ENCODE measurements around the gene TIE1. TPM values are rescaled to one million over a fixed set of nuclear protein-coding genes. Genes with fewer than 3 reads are reported as not detected.

The TIE1 gene
- total RNA-seq, 1 donor from 2014 or later, result 0.21 TPM

GRCh38 chr1:43370564-43370963 is 69.8 kb downstream of the TIE1 start:
- Mint-ChIP-seq H3K4me1 (peaks cover 14% of the 10 kb centered on the region), H3K4me3 (no peak overlapping the region), H3K9me3 (no peaks in the 10 kb centered on the region), H3K27me3 (ENCODE audit: insufficient read depth, low read depth) (peaks cover 1% of the 10 kb centered on the region), H3K36me3 (peaks cover 7% of the 10 kb centered on the region), H3K27ac (no peak overlapping the region)
- H3K36me3 ChIP-seq, result no peaks in the 10 kb centered on the region
- no peaks in the 10 kb centered on the region for H3K27me3 ChIP-seq
- H3K4me1 ChIP-seq, result peaks cover 22% of the 10 kb centered on the region
- H3K4me3 ChIP-seq, result no peak overlapping the region
- TF ChIP-seq, protein P1, sequence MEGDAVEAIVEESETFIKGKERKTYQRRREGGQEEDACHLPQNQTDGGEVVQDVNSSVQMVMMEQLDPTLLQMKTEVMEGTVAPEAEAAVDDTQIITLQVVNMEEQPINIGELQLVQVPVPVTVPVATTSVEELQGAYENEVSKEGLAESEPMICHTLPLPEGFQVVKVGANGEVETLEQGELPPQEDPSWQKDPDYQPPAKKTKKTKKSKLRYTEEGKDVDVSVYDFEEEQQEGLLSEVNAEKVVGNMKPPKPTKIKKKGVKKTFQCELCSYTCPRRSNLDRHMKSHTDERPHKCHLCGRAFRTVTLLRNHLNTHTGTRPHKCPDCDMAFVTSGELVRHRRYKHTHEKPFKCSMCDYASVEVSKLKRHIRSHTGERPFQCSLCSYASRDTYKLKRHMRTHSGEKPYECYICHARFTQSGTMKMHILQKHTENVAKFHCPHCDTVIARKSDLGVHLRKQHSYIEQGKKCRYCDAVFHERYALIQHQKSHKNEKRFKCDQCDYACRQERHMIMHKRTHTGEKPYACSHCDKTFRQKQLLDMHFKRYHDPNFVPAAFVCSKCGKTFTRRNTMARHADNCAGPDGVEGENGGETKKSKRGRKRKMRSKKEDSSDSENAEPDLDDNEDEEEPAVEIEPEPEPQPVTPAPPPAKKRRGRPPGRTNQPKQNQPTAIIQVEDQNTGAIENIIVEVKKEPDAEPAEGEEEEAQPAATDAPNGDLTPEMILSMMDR (IDR thresholded peaks at IDR 0.05), result no peak
- TF ChIP-seq EZH2 (IDR thresholded peaks at IDR 0.05), result no peak
- TF ChIP-seq EZH2phosphoT487 (IDR thresholded peaks at IDR 0.05), result no peak
- peaks cover 6% of the 10 kb centered on the region for H4K20me1 ChIP-seq (ENCODE audit: low read depth)
- H3K27ac ChIP-seq, result no peak overlapping the region
- peaks cover 5% of the 10 kb centered on the region for H3K79me2 ChIP-seq (ENCODE audit: low read depth)
- H3K9ac ChIP-seq, result no peak overlapping the region
- no peak for DNase-seq (ENCODE audit: low spot score)
- H3K9me3 ChIP-seq (ENCODE audit: low read depth), result no peaks in the 10 kb centered on the region
- H3F3A ChIP-seq (ENCODE audit: low read depth), result peaks cover 10% of the 10 kb centered on the region
- H2AFZ ChIP-seq (replicated peaks), result no peak overlapping the region
- no peak overlapping the region for H3K4me2 ChIP-seq

- no peak for DNase-seq (ENCODE audit: low spot score)
- no peak for TF ChIP-seq EZH2phosphoT487 (IDR thresholded peaks at IDR 0.05)
- no peak for TF ChIP-seq EZH2 (IDR thresholded peaks at IDR 0.05)
- TF ChIP-seq, protein P1 (IDR thresholded peaks at IDR 0.05), result no peak
- Histone ChIP-seq H3K4me1 (peaks cover 8% of the 10 kb centered on the region), H2AFZ (replicated peaks) (no peak overlapping the region), H3K4me2 (no peak overlapping the region), H3K4me3 (no peak overlapping the region), H3K9ac (no peak overlapping the region), H3K27me3 (no peaks in the 10 kb centered on the region), H3K79me2 (ENCODE audit: low read depth) (peaks cover 2% of the 10 kb centered on the region), H3K27ac (no peak overlapping the region), H3K9me3 (ENCODE audit: low read depth) (no peaks in the 10 kb centered on the region), H3K36me3 (no peaks in the 10 kb centered on the region), H4K20me1 (ENCODE audit: low read depth) (no peaks in the 10 kb centered on the region), H3F3A (ENCODE audit: low read depth) (peaks cover 10% of the 10 kb centered on the region)
- no peaks in the 10 kb centered on the region for H3K9me3 Mint-ChIP-seq
- no peak overlapping the region for H3K27ac Mint-ChIP-seq
- no peak overlapping the region for H3K4me3 Mint-ChIP-seq
- peaks cover 12% of the 10 kb centered on the region for H3K4me1 Mint-ChIP-seq
- peaks cover 2% of the 10 kb centered on the region for H3K36me3 Mint-ChIP-seq
- no peaks in the 10 kb centered on the region for H3K27me3 Mint-ChIP-seq (ENCODE audit: insufficient read depth, low read depth)
Measured at GRCh38 chr1:43372172-43372571, 71.4 kb downstream of the TIE1 start.

Small RNA genes lying within 50 kb of the gene (microRNA-seq; reads per million reads assigned to microRNA genes)
- not detected for gene MIR6734

Other genes starting within 250 kb of the TIE1 start
- 43.2 and 71.6 TPM in 2 replicates for gene EBNA1BP2, start 128.7 kb upstream of the TIE1 start, total RNA-seq (ENCODE audit: low replicate concordance)
- 0.40 and 0.97 TPM in 2 replicates for gene CFAP57, start 128.7 kb upstream of the TIE1 start, total RNA-seq (ENCODE audit: low replicate concordance)
- gene TMEM125, start 31.0 kb upstream of the TIE1 start, total RNA-seq (ENCODE audit: low replicate concordance), result 0.73 and 2.2 TPM in 2 replicates
- gene C1orf210, start 15.4 kb upstream of the TIE1 start, total RNA-seq (ENCODE audit: low replicate concordance), result not detected in 2 replicates
- gene MPL, start 36.8 kb downstream of the TIE1 start, total RNA-seq (ENCODE audit: low replicate concordance), result 0.09 TPM in 1 of 2 replicates, not detected in the other
- 164 and 261 TPM in 2 replicates for gene CDC20, start 58.0 kb downstream of the TIE1 start, total RNA-seq (ENCODE audit: low replicate concordance)
- 5.6 and 11.9 TPM in 2 replicates for gene ELOVL1, start 67.0 kb downstream of the TIE1 start, total RNA-seq (ENCODE audit: low replicate concordance)
- gene MED8, start 88.8 kb downstream of the TIE1 start, total RNA-seq (ENCODE audit: low replicate concordance), result 15.1 and 23.6 TPM in 2 replicates
- gene SZT2, start 88.9 kb downstream of the TIE1 start, total RNA-seq (ENCODE audit: low replicate concordance), result 11.0 and 16.8 TPM in 2 replicates
- 10.3 and 26.8 TPM in 2 replicates for gene HYI, start 152.9 kb downstream of the TIE1 start, total RNA-seq (ENCODE audit: low replicate concordance)
- gene PTPRF, start 229.9 kb downstream of the TIE1 start, total RNA-seq (ENCODE audit: low replicate concordance), result 71.1 and 119 TPM in 2 replicates

Data from neural progenitor cell (in vitro differentiated cells).